SK-N-SH treated with all-trans-retinoic acid at 6 μM for 48 hours (cell line): ENCODE results near the gene MED26.
"Not testable (repeated sequence)": the region's sequence is repeated elsewhere in the genome, so short reads cannot be mapped to it uniquely, and the experiment has no call there.

Experiments used
- ATAC-seq: fragments of 200-7000 bp; cut with Tn5 transposase; 3 replicates; pipeline ENCODE4 v1.9.1; 2020; ENCODE audit warnings: mild to moderate bottlenecking, moderate library complexity
- ARNTL ChIP-seq: fragments of 450-650 bp; formaldehyde crosslinking; IDR thresholded peaks from 2 replicates; pipeline ENCODE4 v1.5.0; 2020; ENCODE audit warnings: low read depth, mild to moderate bottlenecking, moderate library complexity, borderline replicate concordance
- BACH2 ChIP-seq: fragments of 250-450 bp; sonication (Bioruptor Pico); IDR thresholded peaks from 2 replicates; pipeline ENCODE4 v1.9.0; 2021; ENCODE audit warnings: mild to moderate bottlenecking, borderline replicate concordance
- CSDC2 ChIP-seq: fragments of 250-450 bp; sonication (Bioruptor Pico); IDR thresholded peaks from 2 replicates; pipeline ENCODE4 v1.5.0; 2020; ENCODE audit warnings: mild to moderate bottlenecking, moderate library complexity
- ESRRG ChIP-seq: fragments of 250-450 bp; sonication (Bioruptor Pico); IDR thresholded peaks from 2 replicates; pipeline ENCODE4 v1.6.1; 2021; ENCODE audit warnings: mild to moderate bottlenecking
- GLIS3 ChIP-seq: fragments of 250-450 bp; sonication (Bioruptor Pico); IDR thresholded peaks from 2 replicates; pipeline ENCODE4 v1.5.0; 2020; ENCODE audit warnings: mild to moderate bottlenecking, moderate library complexity
- ISL1 ChIP-seq: fragments of 250-450 bp; sonication (Bioruptor Pico); IDR thresholded peaks from 2 replicates; pipeline ENCODE4 v2.1.2; 2022; ENCODE audit warnings: mild to moderate bottlenecking, moderate library complexity
- OSR1 ChIP-seq: fragments of 250-450 bp; sonication (Bioruptor Pico); IDR thresholded peaks from 2 replicates; pipeline ENCODE4 v1.8.0; 2022; ENCODE audit warnings: moderate library complexity, mild to moderate bottlenecking, inconsistent platforms
- RARB ChIP-seq: fragments of 250-450 bp; sonication (Bioruptor Pico); IDR thresholded peaks from 2 replicates; pipeline ENCODE4 v1.8.0; 2021; ENCODE audit warnings: mild to moderate bottlenecking, moderate library complexity
- SNAI2 ChIP-seq: fragments of 250-450 bp; sonication (Bioruptor Pico); IDR thresholded peaks from 2 replicates; pipeline ENCODE4 v1.5.0; 2020; ENCODE audit warnings: mild to moderate bottlenecking, moderate library complexity
- TCF4 ChIP-seq: fragments of 250-450 bp; sonication (Bioruptor Pico); IDR thresholded peaks from 2 replicates; pipeline ENCODE4 v1.8.0; 2021; ENCODE audit warnings: mild to moderate bottlenecking, moderate library complexity, borderline replicate concordance
- ZC3H10 ChIP-seq: fragments of 250-450 bp; sonication (Bioruptor Pico); IDR thresholded peaks from 2 replicates; pipeline ENCODE4 v1.5.1; 2021; ENCODE audit warnings: mild to moderate bottlenecking, moderate library complexity
- ZFP3 ChIP-seq: fragments of 250-450 bp; sonication (Bioruptor Pico); IDR thresholded peaks from 2 replicates; pipeline ENCODE4 v1.5.0; 2020; ENCODE audit warnings: mild to moderate bottlenecking, moderate library complexity
- ZFP30 ChIP-seq: fragments of 450-650 bp; formaldehyde crosslinking; IDR thresholded peaks from 2 replicates; pipeline ENCODE4 v1.5.0; 2022; ENCODE audit warnings: mild to moderate bottlenecking, moderate library complexity
- ZNF565 ChIP-seq: fragments of 450-650 bp; formaldehyde crosslinking; conservative IDR thresholded peaks from 2 replicates; pipeline ENCODE4 v1.5.0; 2020; ENCODE audit warnings: low read depth, mild to moderate bottlenecking, moderate library complexity
- ZNF70 ChIP-seq: fragments of 450-650 bp; formaldehyde crosslinking; IDR thresholded peaks from 2 replicates; pipeline ENCODE4 v1.5.0; 2020; ENCODE audit warnings: mild to moderate bottlenecking, moderate library complexity
- ZNF8 ChIP-seq: fragments of 450-650 bp; formaldehyde crosslinking; IDR thresholded peaks from 2 replicates; pipeline ENCODE4 v1.5.0; 2020; ENCODE audit warnings: mild to moderate bottlenecking, moderate library complexity
- TF ChIP-seq, protein P1 (sequence below): fragments of 250-450 bp; sonication (Bioruptor Pico); IDR thresholded peaks from 2 replicates; pipeline ENCODE4 v1.5.1; 2021; ENCODE audit warnings: mild to moderate bottlenecking, moderate library complexity
- TF ChIP-seq, protein P2 (sequence below): fragments of 250-450 bp; sonication (Bioruptor Pico); IDR thresholded peaks from 2 replicates; pipeline ENCODE4 v1.5.1; 2020; ENCODE audit warnings: low read depth, mild to moderate bottlenecking, moderate library complexity
- TF ChIP-seq, protein P3 (sequence below): fragments of 250-450 bp; sonication (Bioruptor Pico); IDR thresholded peaks from 2 replicates; pipeline ENCODE4 v1.5.0; 2020; ENCODE audit warnings: mild to moderate bottlenecking, moderate library complexity
- TF ChIP-seq, protein P4 (sequence below): fragments of 250-450 bp; sonication (Bioruptor Pico); IDR thresholded peaks from 2 replicates; pipeline ENCODE4 v1.8.0; 2020; ENCODE audit warnings: mild to moderate bottlenecking, moderate library complexity, borderline replicate concordance
- TF ChIP-seq, protein P5 (sequence below): fragments of 250-450 bp; sonication (Bioruptor Pico); IDR thresholded peaks from 2 replicates; pipeline ENCODE4 v1.8.0; 2021; ENCODE audit warnings: low read depth, mild to moderate bottlenecking, moderate library complexity, borderline replicate concordance

The MED26 gene

DNA sequence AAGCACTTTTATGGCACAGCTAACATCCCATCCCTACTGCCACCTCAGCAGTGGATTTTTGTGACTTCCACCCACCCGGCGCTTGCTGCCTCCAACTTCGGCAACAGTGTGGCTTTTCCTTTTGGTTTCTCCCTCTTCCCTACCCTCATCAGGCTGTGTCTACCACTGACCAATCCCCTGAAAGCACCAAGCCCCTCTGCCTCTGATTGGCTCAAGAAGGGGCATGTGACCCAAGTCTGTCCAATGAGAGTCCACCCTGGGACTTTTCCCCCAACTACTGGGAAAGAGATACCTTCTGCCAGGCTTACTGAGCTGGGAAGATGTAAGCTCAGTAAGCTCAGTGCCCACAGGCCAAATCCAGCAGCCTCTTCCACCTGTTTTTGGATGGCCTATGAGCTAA lies 26.1 kb upstream of the MED26 start (continued):
- TF ChIP-seq, protein P1, sequence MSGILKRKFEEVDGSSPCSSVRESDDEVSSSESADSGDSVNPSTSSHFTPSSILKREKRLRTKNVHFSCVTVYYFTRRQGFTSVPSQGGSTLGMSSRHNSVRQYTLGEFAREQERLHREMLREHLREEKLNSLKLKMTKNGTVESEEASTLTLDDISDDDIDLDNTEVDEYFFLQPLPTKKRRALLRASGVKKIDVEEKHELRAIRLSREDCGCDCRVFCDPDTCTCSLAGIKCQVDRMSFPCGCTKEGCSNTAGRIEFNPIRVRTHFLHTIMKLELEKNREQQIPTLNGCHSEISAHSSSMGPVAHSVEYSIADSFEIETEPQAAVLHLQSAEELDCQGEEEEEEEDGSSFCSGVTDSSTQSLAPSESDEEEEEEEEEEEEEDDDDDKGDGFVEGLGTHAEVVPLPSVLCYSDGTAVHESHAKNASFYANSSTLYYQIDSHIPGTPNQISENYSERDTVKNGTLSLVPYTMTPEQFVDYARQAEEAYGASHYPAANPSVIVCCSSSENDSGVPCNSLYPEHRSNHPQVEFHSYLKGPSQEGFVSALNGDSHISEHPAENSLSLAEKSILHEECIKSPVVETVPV, result no peak
- TF ChIP-seq, protein P2, sequence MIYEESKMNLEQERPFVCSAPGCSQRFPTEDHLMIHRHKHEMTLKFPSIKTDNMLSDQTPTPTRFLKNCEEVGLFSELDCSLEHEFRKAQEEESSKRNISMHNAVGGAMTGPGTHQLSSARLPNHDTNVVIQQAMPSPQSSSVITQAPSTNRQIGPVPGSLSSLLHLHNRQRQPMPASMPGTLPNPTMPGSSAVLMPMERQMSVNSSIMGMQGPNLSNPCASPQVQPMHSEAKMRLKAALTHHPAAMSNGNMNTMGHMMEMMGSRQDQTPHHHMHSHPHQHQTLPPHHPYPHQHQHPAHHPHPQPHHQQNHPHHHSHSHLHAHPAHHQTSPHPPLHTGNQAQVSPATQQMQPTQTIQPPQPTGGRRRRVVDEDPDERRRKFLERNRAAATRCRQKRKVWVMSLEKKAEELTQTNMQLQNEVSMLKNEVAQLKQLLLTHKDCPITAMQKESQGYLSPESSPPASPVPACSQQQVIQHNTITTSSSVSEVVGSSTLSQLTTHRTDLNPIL (CRISPR knock-in tag), result no peak
- TF ChIP-seq CSDC2 (CRISPR knock-in tag) (no peak), ZC3H10 (CRISPR knock-in tag) (no peak), ISL1 (CRISPR knock-in tag) (no peak), ZNF8 (CRISPR knock-in tag) (no peak), SNAI2 (CRISPR knock-in tag) (no peak)

DNA sequence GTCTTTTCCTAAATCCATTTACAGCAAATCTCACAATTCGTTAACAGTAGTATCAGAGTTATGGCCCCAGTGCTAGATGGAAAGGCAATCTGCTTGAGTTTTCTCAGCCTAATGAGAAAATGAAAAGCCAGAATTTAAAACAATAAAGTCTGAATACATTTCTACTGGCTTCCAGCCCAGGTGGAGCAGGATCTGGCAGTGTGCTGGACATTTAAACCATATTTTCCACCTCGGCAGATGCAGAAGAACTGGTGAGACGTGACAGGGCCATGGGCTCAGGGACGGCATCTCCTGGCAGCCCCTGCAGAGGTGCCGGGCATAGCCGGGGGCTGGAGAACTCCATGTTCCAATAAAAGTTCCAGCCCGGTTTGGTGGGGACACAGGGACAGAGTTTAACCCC lies 24.9 kb upstream of the MED26 start:
- TF ChIP-seq OSR1 (CRISPR knock-in tag), result no peak
- TF ChIP-seq SNAI2 (CRISPR knock-in tag), result no peak
- TF ChIP-seq ZNF8 (CRISPR knock-in tag), result no peak
- TF ChIP-seq CSDC2 (CRISPR knock-in tag), result no peak
- TF ChIP-seq ZFP30 (CRISPR knock-in tag), result no peak
- no peak for TF ChIP-seq BACH2 (CRISPR knock-in tag)
- no peak for TF ChIP-seq ESRRG (CRISPR knock-in tag)
- TF ChIP-seq, protein P2 (CRISPR knock-in tag), result no peak
- TF ChIP-seq, protein P3, sequence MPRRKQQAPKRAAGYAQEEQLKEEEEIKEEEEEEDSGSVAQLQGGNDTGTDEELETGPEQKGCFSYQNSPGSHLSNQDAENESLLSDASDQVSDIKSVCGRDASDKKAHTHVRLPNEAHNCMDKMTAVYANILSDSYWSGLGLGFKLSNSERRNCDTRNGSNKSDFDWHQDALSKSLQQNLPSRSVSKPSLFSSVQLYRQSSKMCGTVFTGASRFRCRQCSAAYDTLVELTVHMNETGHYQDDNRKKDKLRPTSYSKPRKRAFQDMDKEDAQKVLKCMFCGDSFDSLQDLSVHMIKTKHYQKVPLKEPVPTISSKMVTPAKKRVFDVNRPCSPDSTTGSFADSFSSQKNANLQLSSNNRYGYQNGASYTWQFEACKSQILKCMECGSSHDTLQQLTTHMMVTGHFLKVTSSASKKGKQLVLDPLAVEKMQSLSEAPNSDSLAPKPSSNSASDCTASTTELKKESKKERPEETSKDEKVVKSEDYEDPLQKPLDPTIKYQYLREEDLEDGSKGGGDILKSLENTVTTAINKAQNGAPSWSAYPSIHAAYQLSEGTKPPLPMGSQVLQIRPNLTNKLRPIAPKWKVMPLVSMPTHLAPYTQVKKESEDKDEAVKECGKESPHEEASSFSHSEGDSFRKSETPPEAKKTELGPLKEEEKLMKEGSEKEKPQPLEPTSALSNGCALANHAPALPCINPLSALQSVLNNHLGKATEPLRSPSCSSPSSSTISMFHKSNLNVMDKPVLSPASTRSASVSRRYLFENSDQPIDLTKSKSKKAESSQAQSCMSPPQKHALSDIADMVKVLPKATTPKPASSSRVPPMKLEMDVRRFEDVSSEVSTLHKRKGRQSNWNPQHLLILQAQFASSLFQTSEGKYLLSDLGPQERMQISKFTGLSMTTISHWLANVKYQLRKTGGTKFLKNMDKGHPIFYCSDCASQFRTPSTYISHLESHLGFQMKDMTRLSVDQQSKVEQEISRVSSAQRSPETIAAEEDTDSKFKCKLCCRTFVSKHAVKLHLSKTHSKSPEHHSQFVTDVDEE (CRISPR knock-in tag), result no peak
- no peak for TF ChIP-seq ARNTL
- TF ChIP-seq ISL1 (CRISPR knock-in tag), result no peak
- no peak for TF ChIP-seq RARB (CRISPR knock-in tag)
- no peak for TF ChIP-seq ZNF565 (CRISPR knock-in tag)
- TF ChIP-seq, protein P4, sequence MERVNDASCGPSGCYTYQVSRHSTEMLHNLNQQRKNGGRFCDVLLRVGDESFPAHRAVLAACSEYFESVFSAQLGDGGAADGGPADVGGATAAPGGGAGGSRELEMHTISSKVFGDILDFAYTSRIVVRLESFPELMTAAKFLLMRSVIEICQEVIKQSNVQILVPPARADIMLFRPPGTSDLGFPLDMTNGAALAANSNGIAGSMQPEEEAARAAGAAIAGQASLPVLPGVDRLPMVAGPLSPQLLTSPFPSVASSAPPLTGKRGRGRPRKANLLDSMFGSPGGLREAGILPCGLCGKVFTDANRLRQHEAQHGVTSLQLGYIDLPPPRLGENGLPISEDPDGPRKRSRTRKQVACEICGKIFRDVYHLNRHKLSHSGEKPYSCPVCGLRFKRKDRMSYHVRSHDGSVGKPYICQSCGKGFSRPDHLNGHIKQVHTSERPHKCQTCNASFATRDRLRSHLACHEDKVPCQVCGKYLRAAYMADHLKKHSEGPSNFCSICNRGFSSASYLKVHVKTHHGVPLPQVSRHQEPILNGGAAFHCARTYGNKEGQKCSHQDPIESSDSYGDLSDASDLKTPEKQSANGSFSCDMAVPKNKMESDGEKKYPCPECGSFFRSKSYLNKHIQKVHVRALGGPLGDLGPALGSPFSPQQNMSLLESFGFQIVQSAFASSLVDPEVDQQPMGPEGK (CRISPR knock-in tag), result no peak
- TF ChIP-seq ZFP3 (CRISPR knock-in tag), result no peak
- TF ChIP-seq ZNF70 (CRISPR knock-in tag), result no peak
- TF ChIP-seq TCF4 (CRISPR knock-in tag), result no peak
- TF ChIP-seq ZC3H10 (CRISPR knock-in tag), result no peak
- no peak for TF ChIP-seq GLIS3 (CRISPR knock-in tag)
- TF ChIP-seq, protein P5, sequence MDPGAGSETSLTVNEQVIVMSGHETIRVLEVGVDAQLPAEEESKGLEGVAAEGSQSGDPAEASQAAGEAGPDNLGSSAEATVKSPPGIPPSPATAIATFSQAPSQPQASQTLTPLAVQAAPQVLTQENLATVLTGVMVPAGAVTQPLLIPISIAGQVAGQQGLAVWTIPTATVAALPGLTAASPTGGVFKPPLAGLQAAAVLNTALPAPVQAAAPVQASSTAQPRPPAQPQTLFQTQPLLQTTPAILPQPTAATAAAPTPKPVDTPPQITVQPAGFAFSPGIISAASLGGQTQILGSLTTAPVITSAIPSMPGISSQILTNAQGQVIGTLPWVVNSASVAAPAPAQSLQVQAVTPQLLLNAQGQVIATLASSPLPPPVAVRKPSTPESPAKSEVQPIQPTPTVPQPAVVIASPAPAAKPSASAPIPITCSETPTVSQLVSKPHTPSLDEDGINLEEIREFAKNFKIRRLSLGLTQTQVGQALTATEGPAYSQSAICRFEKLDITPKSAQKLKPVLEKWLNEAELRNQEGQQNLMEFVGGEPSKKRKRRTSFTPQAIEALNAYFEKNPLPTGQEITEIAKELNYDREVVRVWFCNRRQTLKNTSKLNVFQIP (CRISPR knock-in tag), result no peak
- no peak for ATAC-seq

DNA sequence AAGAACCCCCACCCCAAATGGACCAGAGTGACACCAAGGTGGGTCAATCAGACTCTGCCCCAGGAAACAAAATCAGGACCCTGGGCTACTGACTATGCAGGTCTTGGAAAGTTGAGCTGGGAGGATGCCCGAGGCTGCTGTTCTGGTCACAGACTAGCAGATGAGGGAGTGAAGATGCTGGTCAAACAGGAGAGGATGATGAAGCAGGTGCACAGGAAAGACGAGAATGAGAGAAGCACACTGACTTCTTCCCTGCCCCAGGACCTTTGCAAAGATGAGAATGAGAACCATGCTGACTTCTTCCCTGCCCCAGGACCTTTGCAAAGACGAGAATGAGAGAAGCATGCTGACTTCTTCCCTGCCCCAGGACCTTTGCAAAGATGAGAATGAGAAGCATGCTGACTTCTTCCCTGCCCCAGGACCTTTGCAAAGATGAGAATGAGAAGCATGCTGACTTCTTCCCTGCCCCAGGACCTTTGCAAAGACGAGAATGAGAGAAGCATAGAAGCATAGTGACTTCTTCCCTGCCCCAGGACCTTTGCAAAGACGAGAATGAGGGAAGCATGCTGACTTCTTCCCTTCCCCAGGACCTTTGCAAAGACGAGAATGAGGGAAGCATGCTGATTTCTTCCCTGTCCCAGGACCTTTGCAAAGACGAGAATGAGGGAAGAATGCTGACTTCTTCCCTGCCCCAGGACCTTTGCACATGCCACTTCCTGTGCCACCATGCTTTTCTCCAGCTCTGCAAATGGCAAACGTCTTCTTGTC lies 23.6 kb upstream of the MED26 start:
- not testable (repeated sequence) for ATAC-seq
